SK-N-SH treated with all-trans-retinoic acid at 6 μM for 48 hours (cell line): ENCODE data around the gene GPRASP2.

Experiments
- ATAC-seq: fragments of 200-7000 bp; cut with Tn5 transposase; 3 replicates; pipeline ENCODE4 v1.9.1; 2020; ENCODE audit warnings: mild to moderate bottlenecking, moderate library complexity
- ARNTL ChIP-seq: fragments of 450-650 bp; formaldehyde crosslinking; IDR thresholded peaks from 2 replicates; pipeline ENCODE4 v1.5.0; 2020; ENCODE audit warnings: low read depth, mild to moderate bottlenecking, moderate library complexity, borderline replicate concordance
- BACH2 ChIP-seq: fragments of 250-450 bp; sonication (Bioruptor Pico); IDR thresholded peaks from 2 replicates; pipeline ENCODE4 v1.9.0; 2021; ENCODE audit warnings: mild to moderate bottlenecking, borderline replicate concordance
- CREB5 ChIP-seq: fragments of 250-450 bp; sonication (Bioruptor Pico); IDR thresholded peaks from 2 replicates; pipeline ENCODE4 v1.5.1; 2020; ENCODE audit warnings: low read depth, mild to moderate bottlenecking, moderate library complexity
- CSDC2 ChIP-seq: fragments of 250-450 bp; sonication (Bioruptor Pico); IDR thresholded peaks from 2 replicates; pipeline ENCODE4 v1.5.0; 2020; ENCODE audit warnings: mild to moderate bottlenecking, moderate library complexity
- CSRNP3 ChIP-seq: fragments of 250-450 bp; sonication (Bioruptor Pico); IDR thresholded peaks from 2 replicates; pipeline ENCODE4 v1.5.1; 2021; ENCODE audit warnings: mild to moderate bottlenecking, moderate library complexity
- ESRRG ChIP-seq: fragments of 250-450 bp; sonication (Bioruptor Pico); IDR thresholded peaks from 2 replicates; pipeline ENCODE4 v1.6.1; 2021; ENCODE audit warnings: mild to moderate bottlenecking
- ISL1 ChIP-seq: fragments of 250-450 bp; sonication (Bioruptor Pico); IDR thresholded peaks from 2 replicates; pipeline ENCODE4 v2.1.2; 2022; ENCODE audit warnings: mild to moderate bottlenecking, moderate library complexity
- OSR1 ChIP-seq: fragments of 250-450 bp; sonication (Bioruptor Pico); IDR thresholded peaks from 2 replicates; pipeline ENCODE4 v1.8.0; 2022; ENCODE audit warnings: moderate library complexity, mild to moderate bottlenecking, inconsistent platforms
- PPARA ChIP-seq: fragments of 250-450 bp; sonication (Bioruptor Pico); IDR thresholded peaks from 2 replicates; pipeline ENCODE4 v1.5.0; 2020; ENCODE audit warnings: mild to moderate bottlenecking, borderline replicate concordance
- RARB ChIP-seq: fragments of 250-450 bp; sonication (Bioruptor Pico); IDR thresholded peaks from 2 replicates; pipeline ENCODE4 v1.8.0; 2021; ENCODE audit warnings: mild to moderate bottlenecking, moderate library complexity
- SNAI2 ChIP-seq: fragments of 250-450 bp; sonication (Bioruptor Pico); IDR thresholded peaks from 2 replicates; pipeline ENCODE4 v1.5.0; 2020; ENCODE audit warnings: mild to moderate bottlenecking, moderate library complexity
- TCF4 ChIP-seq: fragments of 250-450 bp; sonication (Bioruptor Pico); IDR thresholded peaks from 2 replicates; pipeline ENCODE4 v1.8.0; 2021; ENCODE audit warnings: mild to moderate bottlenecking, moderate library complexity, borderline replicate concordance
- TOX ChIP-seq: fragments of 250-450 bp; sonication (Bioruptor Pico); IDR thresholded peaks from 2 replicates; pipeline ENCODE4 v1.8.0; 2021; ENCODE audit warnings: mild to moderate bottlenecking, moderate library complexity, borderline replicate concordance
- TSHZ2 ChIP-seq: fragments of 250-450 bp; sonication (Bioruptor Pico); IDR thresholded peaks from 2 replicates; pipeline ENCODE4 v1.5.0; 2020; ENCODE audit warnings: mild to moderate bottlenecking, moderate library complexity
- ZC3H10 ChIP-seq: fragments of 250-450 bp; sonication (Bioruptor Pico); IDR thresholded peaks from 2 replicates; pipeline ENCODE4 v1.5.1; 2021; ENCODE audit warnings: mild to moderate bottlenecking, moderate library complexity
- ZFP3 ChIP-seq: fragments of 250-450 bp; sonication (Bioruptor Pico); IDR thresholded peaks from 2 replicates; pipeline ENCODE4 v1.5.0; 2020; ENCODE audit warnings: mild to moderate bottlenecking, moderate library complexity
- ZFP30 ChIP-seq: fragments of 450-650 bp; formaldehyde crosslinking; IDR thresholded peaks from 2 replicates; pipeline ENCODE4 v1.5.0; 2022; ENCODE audit warnings: mild to moderate bottlenecking, moderate library complexity
- ZNF565 ChIP-seq: fragments of 450-650 bp; formaldehyde crosslinking; conservative IDR thresholded peaks from 2 replicates; pipeline ENCODE4 v1.5.0; 2020; ENCODE audit warnings: low read depth, mild to moderate bottlenecking, moderate library complexity
- ZNF8 ChIP-seq: fragments of 450-650 bp; formaldehyde crosslinking; IDR thresholded peaks from 2 replicates; pipeline ENCODE4 v1.5.0; 2020; ENCODE audit warnings: mild to moderate bottlenecking, moderate library complexity
- TF ChIP-seq, protein P1 (sequence below): fragments of 250-450 bp; sonication (Bioruptor Pico); IDR thresholded peaks from 2 replicates; pipeline ENCODE4 v1.8.0; 2020; ENCODE audit warnings: mild to moderate bottlenecking, moderate library complexity, borderline replicate concordance

Gene GPRASP2

DNA sequence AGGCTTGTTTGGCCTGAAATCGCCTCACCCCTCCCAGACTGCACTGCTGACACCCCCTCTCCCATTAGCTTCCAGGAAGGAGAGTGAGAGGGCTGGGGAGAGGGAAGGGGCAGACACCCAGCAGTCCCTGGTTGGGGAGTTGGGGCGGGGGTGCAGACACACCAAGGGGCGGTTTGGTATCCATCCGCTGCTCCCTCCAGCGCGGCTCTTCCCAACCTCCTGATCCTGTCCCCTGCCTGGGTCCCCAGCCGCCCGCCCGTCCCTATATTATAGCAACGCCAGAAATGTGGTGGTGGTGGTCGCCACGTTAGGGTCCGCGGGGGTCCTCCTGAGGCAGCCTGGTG lies 33.2 kb downstream of the GPRASP2 start:
- ATAC-seq: peak; percentile 18; the same call in 2 of the 3 replicates
- TF ChIP-seq, protein P1, sequence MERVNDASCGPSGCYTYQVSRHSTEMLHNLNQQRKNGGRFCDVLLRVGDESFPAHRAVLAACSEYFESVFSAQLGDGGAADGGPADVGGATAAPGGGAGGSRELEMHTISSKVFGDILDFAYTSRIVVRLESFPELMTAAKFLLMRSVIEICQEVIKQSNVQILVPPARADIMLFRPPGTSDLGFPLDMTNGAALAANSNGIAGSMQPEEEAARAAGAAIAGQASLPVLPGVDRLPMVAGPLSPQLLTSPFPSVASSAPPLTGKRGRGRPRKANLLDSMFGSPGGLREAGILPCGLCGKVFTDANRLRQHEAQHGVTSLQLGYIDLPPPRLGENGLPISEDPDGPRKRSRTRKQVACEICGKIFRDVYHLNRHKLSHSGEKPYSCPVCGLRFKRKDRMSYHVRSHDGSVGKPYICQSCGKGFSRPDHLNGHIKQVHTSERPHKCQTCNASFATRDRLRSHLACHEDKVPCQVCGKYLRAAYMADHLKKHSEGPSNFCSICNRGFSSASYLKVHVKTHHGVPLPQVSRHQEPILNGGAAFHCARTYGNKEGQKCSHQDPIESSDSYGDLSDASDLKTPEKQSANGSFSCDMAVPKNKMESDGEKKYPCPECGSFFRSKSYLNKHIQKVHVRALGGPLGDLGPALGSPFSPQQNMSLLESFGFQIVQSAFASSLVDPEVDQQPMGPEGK (CRISPR knock-in tag): no peak
- TF ChIP-seq CSRNP3 (CRISPR knock-in tag): no peak
- TF ChIP-seq CSDC2 (CRISPR knock-in tag): no peak

- TF ChIP-seq ESRRG (CRISPR knock-in tag) (no peak), ARNTL (CRISPR knock-in tag) (no peak), TSHZ2 (CRISPR knock-in tag) (no peak), TOX (CRISPR knock-in tag) (no peak)
- ATAC-seq: peak; percentile 93
These were observed 33.8 kb downstream of the GPRASP2 start for GRCh38 chrX:102745857-102746584.

GRCh38 chrX:102765217-102765616 lies 53.0 kb downstream of the GPRASP2 start:
- ATAC-seq: peak; percentile 69
- TF ChIP-seq ZNF565 (CRISPR knock-in tag) (no peak), CSRNP3 (CRISPR knock-in tag) (no peak), CSDC2 (CRISPR knock-in tag) (no peak), ZC3H10 (no peak), TOX (CRISPR knock-in tag) (no peak)

DNA sequence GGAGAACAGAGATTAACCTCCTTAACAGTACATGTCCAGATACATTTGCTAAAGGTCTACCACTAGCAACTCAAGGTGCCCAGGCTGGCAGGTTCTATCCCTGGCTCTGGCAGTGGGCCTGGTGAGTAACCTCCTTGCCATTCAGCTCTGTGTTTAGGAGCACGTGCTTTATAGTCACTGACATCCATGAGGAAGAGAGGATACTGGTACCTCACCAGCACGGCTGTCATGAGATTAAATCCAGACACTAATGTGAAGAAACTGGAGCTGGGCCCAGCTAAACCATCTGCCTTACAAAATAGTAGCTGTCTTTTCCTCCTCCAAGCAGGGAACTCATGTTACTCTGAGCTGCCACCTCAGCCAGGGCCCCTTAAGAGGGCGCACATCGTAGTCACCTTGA lies 53.6 kb downstream of the GPRASP2 start:
- TF ChIP-seq ESRRG (CRISPR knock-in tag) (no peak), ISL1 (CRISPR knock-in tag) (no peak), ZFP3 (CRISPR knock-in tag) (no peak), ZFP30 (CRISPR knock-in tag) (no peak), CSDC2 (CRISPR knock-in tag) (no peak), TSHZ2 (CRISPR knock-in tag) (no peak), CREB5 (CRISPR knock-in tag) (no peak), ZNF8 (CRISPR knock-in tag) (no peak), TOX (CRISPR knock-in tag) (no peak), ZNF565 (CRISPR knock-in tag) (no peak), CSRNP3 (CRISPR knock-in tag) (no peak), TCF4 (CRISPR knock-in tag) (no peak), RARB (no peak), ZC3H10 (no peak), OSR1 (no peak), PPARA (CRISPR knock-in tag) (no peak), SNAI2 (no peak), BACH2 (CRISPR knock-in tag) (no peak)
- peak; percentile 88 for ATAC-seq
